Stimulated activated CD4-positive, alpha-beta T cell treated with anti-CD3 and anti-CD28 coated beads, TNF-alpha, amount 100 ng/mL, for 24 hours (primary cell): ENCODE data around the gene SPRED2.

Experiments
- DNase-seq, 3 experiments: peaks; one replicate each; pipeline ENCODE4 v3.0.0-alpha.2; 2020; ENCODE audit warnings: low read depth in 3 of 3

SPRED2 gene

GRCh38 chr2:65415091-65415490, 17.3 kb downstream of the SPRED2 start:
- DNase-seq, result no peak

GRCh38 chr2:65413610-65414009, 18.8 kb downstream of the SPRED2 start:
- DNase-seq, result no peak

- no peak for DNase-seq
Observed at GRCh38 chr2:65413106-65413505, 19.3 kb downstream of the SPRED2 start.

- DNase-seq, result no peak
Observed at GRCh38 chr2:65411056-65411795, 21.2 kb downstream of the SPRED2 start.

GRCh38 chr2:65409045-65409444, 23.4 kb downstream of the SPRED2 start:
- no peak for DNase-seq

DNA sequence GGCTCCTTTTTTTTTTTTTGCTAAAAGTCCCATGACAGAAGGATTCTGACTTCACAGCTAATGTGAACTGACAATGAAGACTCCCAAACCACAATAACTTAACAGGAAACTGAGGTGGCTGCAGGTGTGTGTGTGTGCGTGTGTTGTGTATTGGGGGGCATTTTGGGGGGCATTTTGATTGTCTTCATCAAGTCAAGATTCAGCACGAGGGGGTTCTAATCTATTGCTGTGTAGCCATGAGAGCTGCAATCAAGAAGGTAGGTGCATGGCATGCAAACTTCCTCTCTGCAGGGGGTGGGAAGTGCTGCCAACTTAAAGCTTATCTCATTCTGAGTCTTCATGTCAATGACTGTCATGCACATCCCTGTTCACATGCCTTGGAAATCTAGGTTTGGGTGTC, 25.2 kb downstream of the SPRED2 start:
- DNase-seq, result no peak

GRCh38 chr2:65404988-65405697, 27.3 kb downstream of the SPRED2 start:
- no peak for DNase-seq

DNA sequence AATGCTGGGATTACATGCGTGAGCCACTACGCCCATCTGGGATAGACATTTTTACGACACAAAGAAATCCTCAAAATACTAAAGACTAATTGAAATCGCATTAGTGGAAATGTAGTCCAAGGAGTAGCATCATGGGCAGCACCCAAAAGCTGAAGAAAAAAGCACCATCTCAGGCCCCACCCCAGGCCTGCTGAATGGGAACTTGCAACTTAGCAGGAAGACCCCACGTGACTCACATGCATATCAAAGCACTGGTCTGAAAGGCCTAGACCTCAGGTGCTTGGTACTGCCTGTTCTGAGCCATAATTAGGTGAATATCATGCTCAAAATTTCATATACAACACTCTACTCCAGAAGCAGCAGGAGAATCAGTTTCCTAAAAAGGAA, 28.9 kb downstream of the SPRED2 start:
- DNase-seq, result no peak

DNA sequence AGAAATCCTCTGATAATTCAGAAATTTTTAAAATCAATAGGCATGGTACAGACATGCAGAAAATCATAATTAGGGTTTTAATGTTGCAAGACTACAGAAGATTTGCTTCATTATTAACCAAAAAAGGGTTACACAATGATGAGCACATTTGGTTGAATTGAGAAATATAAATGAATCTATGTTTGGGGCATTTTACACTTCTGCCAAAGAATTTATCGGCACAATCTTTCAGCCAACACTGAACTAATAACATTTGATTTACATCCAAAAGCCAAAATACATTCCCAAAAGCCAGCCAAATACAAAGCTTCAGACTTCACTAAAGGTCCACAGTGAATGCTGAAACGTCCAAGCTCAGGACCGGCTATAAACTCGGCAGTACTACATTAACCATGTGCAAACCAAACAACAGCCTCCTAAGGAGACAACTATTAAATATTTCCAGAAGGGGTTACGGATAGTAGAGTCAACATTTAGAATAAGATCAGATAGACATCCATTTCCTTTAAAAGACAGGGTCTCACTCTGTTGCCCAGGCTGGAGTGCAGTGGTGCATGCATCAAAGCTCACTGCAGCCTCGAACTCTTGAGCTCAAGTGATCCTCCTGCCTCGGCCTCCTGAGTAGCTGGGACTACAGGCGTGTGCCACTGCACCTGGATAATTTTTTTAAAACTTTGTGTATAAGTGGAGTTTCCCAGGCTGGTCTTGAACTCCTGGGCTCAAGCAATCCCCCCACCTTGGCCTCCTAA, 29.4 kb downstream of the SPRED2 start:
- no peak for DNase-seq

- no peak for DNase-seq
Observed at GRCh38 chr2:65402323-65402722, 30.1 kb downstream of the SPRED2 start.

DNA sequence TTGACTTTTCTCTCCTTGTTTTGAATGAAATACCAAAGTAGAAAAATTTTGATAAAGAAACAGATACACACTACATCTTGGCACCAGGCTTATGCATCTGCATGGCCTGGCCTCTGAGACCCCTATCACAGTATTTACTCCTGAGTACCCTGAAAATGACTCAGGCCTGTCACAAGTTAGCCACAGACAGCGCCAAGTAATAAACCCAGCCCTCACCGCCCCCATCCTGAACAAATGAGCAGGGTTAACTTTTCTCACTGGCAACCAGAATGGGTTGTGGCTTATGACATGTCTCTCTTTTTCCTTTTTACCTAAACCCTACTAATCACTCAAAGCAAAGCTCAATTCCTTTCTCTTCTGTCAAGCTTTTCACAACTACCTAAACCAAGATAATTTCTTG, 35.3 kb downstream of the SPRED2 start:
- no peak for DNase-seq

GRCh38 chr2:65396348-65397026, 35.9 kb downstream of the SPRED2 start:
- no peak for DNase-seq

- no peak for DNase-seq
Observed at GRCh38 chr2:65395621-65396347, 36.6 kb downstream of the SPRED2 start.

GRCh38 chr2:65393743-65394422, 38.5 kb downstream of the SPRED2 start:
- DNase-seq, result no peak

DNA sequence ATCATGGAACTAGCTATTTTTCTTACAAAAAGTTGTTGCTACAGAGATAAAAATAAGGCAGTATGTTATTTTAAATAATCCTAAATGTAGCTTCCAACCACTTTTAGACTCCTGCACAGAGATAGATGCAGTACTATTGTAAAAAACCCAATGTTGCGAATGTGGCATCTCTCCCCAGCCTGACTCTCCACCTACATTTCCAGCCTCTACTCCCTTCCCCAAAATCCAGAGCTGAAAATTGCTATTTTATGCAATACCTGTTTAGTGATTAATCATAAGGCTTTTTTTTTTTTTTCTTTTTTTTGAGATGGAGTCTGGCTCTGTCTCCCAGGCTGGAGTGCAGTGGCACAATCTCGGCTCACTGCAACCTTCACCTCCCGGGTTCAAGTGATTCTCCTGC, 39.4 kb downstream of the SPRED2 start:
- DNase-seq, result no peak

DNA sequence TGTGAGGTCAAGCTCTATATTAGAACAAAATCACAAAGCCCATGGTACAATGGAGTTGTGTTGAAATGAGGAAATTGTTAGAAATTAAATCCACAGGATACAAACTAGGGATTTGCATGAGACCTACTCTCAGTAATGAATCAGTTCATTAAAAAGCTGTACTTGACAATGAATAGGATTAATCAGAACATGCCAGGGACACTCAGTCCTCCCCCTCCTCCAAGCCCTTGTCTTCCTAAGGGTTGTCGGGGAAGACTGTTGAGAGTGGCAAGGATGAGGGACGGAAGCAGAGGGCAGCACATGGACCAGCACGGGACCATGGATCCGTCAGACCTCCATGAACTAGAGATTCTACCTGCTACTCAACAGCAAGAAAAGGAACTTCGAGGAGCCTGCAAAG, 39.8 kb downstream of the SPRED2 start:
- no peak for DNase-seq

DNA sequence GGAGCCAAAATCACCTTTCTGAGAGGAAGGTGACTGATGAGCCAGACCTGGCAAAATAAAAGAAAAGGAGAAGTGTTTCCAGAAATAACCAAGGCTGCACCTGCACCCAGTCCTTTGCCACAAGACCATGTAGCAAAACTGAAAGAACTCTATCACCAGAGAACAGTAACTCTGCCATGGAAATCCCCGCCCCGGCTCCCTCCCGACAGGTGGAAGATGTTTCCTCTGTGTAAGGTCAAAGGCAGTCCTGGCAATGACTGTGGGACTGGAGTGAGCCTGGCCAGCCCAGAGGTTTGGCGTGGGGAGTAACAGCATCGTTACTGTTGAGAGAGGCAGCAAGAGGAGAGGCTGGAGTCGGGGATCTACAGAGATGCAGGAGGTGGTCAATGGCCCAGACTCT, 42.3 kb downstream of the SPRED2 start:
- peak in 1 of 3 experiments; percentile 25 for DNase-seq

DNA sequence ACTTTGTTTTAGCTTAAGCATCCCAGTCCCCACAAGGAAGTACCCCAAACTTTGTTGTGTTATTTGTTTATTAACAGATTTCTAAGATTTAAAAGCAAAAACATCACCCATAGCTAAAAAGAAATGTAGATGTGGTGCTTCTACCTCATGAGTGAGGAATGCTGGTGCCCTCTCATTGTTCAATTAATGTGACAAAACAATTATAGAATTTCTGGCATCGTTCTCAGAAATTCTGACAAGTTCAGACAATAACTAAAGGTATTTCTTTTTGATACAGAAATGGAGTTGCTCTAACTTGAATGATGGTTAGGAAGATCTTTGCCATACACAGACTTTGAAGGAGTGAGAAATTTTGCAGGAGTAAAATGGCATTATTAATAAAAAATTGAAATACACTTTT, 42.9 kb downstream of the SPRED2 start:
- DNase-seq, result no peak

GRCh38 chr2:65388596-65389390, 43.6 kb downstream of the SPRED2 start:
- no peak for DNase-seq

DNA sequence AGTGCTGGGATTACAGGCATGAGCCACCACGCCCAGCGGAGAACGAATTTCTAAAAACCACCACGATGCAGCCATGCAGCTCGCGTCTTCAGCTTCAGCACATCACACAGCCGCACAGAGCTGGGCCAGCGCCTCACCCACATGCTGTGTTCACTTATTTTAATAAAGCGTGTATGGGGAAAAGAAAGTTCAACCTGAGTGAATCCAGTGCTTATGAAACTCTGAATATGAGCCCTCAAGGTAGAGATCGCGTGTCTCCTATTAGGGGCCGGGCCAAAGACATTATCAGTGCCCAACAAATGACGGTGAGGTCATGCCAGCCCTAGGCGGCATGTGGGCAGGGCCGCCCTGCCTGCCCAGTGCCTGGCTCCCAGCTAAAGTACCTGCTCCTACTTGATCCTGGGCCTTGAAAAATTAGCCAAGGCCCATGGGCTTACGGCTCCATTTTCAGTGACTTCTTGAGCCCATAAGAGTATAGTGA, 44.3 kb downstream of the SPRED2 start:
- no peak for DNase-seq
